GM19328 (cell line): ENCODE results near the gene AREG.

Source experiments
- ATAC-seq: cut with Tn5 transposase; IDR thresholded peaks from one replicate; pipeline ENCODE4 v1.9.1; 2021; ENCODE audit warnings: mild to moderate bottlenecking, moderate library complexity; ENCODE audit not compliant: unreplicated experiment

The AREG gene

GRCh38 chr4:74501579-74501978 is 56.6 kb downstream of the AREG start:
- ATAC-seq = no peak

DNA sequence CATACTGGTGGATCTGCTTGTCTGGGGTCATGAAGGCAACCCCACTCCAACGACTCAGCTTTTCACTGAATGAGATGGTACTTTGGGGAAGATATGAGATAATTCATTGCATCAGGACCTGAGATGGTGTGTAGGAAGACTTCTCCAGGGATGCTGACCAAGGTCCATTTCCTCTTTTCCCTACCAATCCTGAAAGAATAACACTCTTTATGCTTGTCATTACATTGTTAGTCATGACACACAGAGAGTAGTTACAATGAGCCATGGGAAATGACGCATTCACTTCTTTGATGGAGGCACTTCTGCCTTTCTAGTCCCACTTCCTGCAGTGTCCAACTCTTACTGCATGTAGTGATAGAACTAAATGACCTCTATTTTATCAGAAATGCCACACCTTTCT is 58.6 kb downstream of the AREG start:
- no peak for ATAC-seq

DNA sequence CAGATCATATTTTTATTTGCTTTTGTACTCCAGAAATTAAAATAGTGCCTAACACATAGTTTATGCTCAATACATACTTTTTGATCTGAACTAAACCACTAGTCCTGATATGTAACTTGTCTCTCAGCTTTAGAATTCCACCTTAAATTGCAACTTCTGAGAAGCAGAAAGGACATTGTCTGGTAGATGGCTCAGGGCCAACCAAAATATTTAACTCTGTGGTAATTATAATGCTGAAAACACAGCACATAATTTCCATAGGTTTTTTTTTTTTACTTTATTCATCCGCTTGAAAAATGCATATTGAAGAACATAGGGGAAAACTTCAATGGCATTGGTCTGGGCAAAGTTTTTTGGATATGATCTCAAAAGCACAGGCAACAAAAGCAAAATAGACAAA is 59.3 kb downstream of the AREG start:
- ATAC-seq = no peak
